SU-DHL-6 (cell line): ENCODE results near the gene DDAH2.

ENCODE experiments used
- EZH2phosphoT487 ChIP-seq: fragments of 200-600 bp; sonication (generic), shearing (Covaris generic); conservative IDR thresholded peaks from 2 replicates; pipeline ENCODE4 v1.6.1; 2018; ENCODE audit warnings: mild to moderate bottlenecking, antibody characterized with exemption, low read length, moderate library complexity, mixed read lengths
- TF ChIP-seq, protein P1 (sequence below): fragments of 200-600 bp; sonication (generic); IDR thresholded peaks from one replicate; pipeline ENCODE4 v1.5.1; 2017; ENCODE audit warnings: antibody characterized with exemption, mild to moderate bottlenecking, low read length, moderate library complexity; ENCODE audit not compliant: insufficient read depth, poor library complexity, severe bottlenecking

DNA sequence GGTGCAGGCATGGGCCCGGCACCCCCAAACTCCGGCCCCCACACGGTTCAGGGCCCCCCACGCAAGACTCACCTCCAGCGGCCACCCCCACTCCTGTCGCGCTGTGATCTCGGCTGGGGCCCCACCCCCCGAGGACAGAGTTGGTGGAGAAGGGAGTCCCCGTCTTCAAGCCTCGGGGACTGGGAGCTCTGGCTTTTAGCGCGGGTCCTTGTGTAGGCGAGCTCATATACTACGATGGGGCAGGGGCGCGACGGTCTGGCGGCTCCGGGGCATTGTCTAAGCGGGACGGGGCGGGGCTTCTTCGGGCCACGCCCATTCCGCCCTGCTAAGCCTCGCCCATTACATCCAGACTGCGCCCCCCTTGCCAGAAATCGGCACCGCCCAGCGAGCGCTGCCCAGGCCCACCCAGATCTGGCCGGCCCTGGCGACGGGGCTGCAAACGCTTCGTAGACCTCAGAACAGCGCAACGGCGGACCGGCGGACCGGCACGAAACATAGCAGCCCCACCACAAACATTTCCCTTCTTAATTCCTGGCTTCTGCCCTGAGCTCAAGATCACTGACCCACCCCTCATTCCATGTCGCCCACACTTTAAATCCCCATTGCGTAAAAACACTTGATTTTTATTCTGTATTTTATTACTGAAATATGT, 1.0 kb upstream of the DDAH2 start:
- TF ChIP-seq, protein P1, sequence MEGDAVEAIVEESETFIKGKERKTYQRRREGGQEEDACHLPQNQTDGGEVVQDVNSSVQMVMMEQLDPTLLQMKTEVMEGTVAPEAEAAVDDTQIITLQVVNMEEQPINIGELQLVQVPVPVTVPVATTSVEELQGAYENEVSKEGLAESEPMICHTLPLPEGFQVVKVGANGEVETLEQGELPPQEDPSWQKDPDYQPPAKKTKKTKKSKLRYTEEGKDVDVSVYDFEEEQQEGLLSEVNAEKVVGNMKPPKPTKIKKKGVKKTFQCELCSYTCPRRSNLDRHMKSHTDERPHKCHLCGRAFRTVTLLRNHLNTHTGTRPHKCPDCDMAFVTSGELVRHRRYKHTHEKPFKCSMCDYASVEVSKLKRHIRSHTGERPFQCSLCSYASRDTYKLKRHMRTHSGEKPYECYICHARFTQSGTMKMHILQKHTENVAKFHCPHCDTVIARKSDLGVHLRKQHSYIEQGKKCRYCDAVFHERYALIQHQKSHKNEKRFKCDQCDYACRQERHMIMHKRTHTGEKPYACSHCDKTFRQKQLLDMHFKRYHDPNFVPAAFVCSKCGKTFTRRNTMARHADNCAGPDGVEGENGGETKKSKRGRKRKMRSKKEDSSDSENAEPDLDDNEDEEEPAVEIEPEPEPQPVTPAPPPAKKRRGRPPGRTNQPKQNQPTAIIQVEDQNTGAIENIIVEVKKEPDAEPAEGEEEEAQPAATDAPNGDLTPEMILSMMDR = no peak
- no peak for TF ChIP-seq EZH2phosphoT487
